K562 (cell line): ENCODE results near the gene HSD17B1. TPM values are rescaled to one million over a fixed set of nuclear protein-coding genes. Genes with fewer than 3 reads are reported as not detected.

Source experiments
- CHD4 ChIP-seq: fragments of 200-600 bp; sonication (generic); IDR thresholded peaks from 3 replicates; pipeline ENCODE4 v1.6.1; 2012; ENCODE audit warnings: low read depth, mild to moderate bottlenecking, mixed read lengths, low read length, inconsistent platforms; ENCODE audit not compliant: insufficient read depth, insufficient replicate concordance, poor library complexity, severe bottlenecking
- FOSL1 ChIP-seq: fragments of 200-800 bp; sonication (Bioruptor generic); conservative IDR thresholded peaks from 2 replicates; pipeline ENCODE4 v1.6.1; 2016; ENCODE audit warnings: missing genetic modification characterization, missing compliant biosample characterization
- HMG20A ChIP-seq: fragments of 450-650 bp; formaldehyde crosslinking; conservative IDR thresholded peaks from 2 replicates; pipeline ENCODE4 v1.4.0; 2020; ENCODE audit warnings: mild to moderate bottlenecking, mixed read lengths
- HMGN3 ChIP-seq: IDR thresholded peaks from 2 replicates; pipeline ENCODE4 v1.6.1; 2011; ENCODE audit warnings: borderline replicate concordance, low read depth, mild to moderate bottlenecking, mixed read lengths, low read length; ENCODE audit not compliant: insufficient read length; ENCODE audit errors: extremely low read depth
- HNRNPH1 ChIP-seq: fragments of 200-400 bp; formaldehyde crosslinking; optimal IDR thresholded peaks from 2 replicates; pipeline ENCODE3; 2017; ENCODE audit warnings: low read depth, mild to moderate bottlenecking, low read length, moderate library complexity
- JUND ChIP-seq, 2 experiments: IDR thresholded peaks; 2 replicates in 1 of 2; 3 replicates in 1 of 2; pipeline ENCODE4 v1.6.1; 2011; ENCODE audit warnings: borderline replicate concordance in 2 of 2, low read depth in 2 of 2, low read length in 2 of 2, improper control_type of control experiment in 1 of 2, missing biosample characterization in 1 of 2, missing genetic modification characterization in 1 of 2, missing genetic modification reagents in 1 of 2
- MNT ChIP-seq, 2 experiments: fragments of 450-650 bp; conservative IDR thresholded peaks; 2 replicates each; pipeline ENCODE4 v1.6.1; 2017; ENCODE audit warnings: mild to moderate bottlenecking in 2 of 2, moderate library complexity in 2 of 2
- MTA2 ChIP-seq: fragments of 450-650 bp; IDR thresholded peaks from 2 replicates; pipeline ENCODE4 v1.6.1; 2016; ENCODE audit warnings: low read depth
- STAT6 ChIP-seq: sonication (generic); formaldehyde crosslinking; IDR thresholded peaks from 2 replicates; pipeline ENCODE4 v1.8.1; 2023; ENCODE audit warnings: mild to moderate bottlenecking, missing genetic modification reagents
- ZNF133 ChIP-seq: fragments of 250-450 bp; sonication (Bioruptor Pico); IDR thresholded peaks from 2 replicates; pipeline ENCODE4 v1.4.0; 2020; ENCODE audit warnings: mild to moderate bottlenecking
- ZNF165 ChIP-seq: fragments of 250-450 bp; sonication (Bioruptor Pico); IDR thresholded peaks from 2 replicates; pipeline ENCODE4 v1.4.0; 2020; ENCODE audit warnings: borderline replicate concordance
- ZNF184 ChIP-seq: sonication (generic); formaldehyde crosslinking; IDR thresholded peaks from 2 replicates; pipeline ENCODE4 v1.5.0; 2020; ENCODE audit warnings: missing genetic modification reagents
- ZNF717 ChIP-seq: fragments of 250-450 bp; sonication (Bioruptor Pico); IDR thresholded peaks from 2 replicates; pipeline ENCODE4 v1.5.0; 2021
- polyA plus RNA-seq, 8 experiments: library from polyadenylated mRNA; depleted of rRNA in 4 of 8; stranded (reverse) in 5 of 8; unstranded in 3 of 8; fragments of >200 nt; fragmentation: Nextera tagmentation in 2 of 8; fragmentation: Illumina TruSeq in 1 of 8; extraction: Ambion mirVana in 2 of 8; extraction: Trizol in 1 of 8; gene quantifications; 2 replicates each; pipeline versions ENCODE4 v1.2.1 to v1.2.3, GENCODE V29; 2011 to 2014; ENCODE audit warnings: inconsistent platforms in 1 of 8, missing spikeins in 1 of 8
- total RNA-seq, 7 experiments: library from RNA; depleted of rRNA in 6 of 7; stranded (reverse); fragments of >200 nt in 6 of 7; fragmentation: Illumina TruSeq in 2 of 7; extraction: Trizol in 2 of 7; gene quantifications; 2 replicates each; pipeline versions ENCODE4 v1.2.1 to v1.2.3, GENCODE V29; 2011 to 2021; ENCODE audit warnings: low replicate concordance in 1 of 7
- TF ChIP-seq, protein P1 (sequence below): fragments of 450-650 bp; IDR thresholded peaks from 2 replicates; pipeline ENCODE4 v1.6.1; 2016; ENCODE audit warnings: borderline replicate concordance
- TF ChIP-seq, protein P2 (sequence below): IDR thresholded peaks from 2 replicates; pipeline ENCODE4 v1.6.1; 2014; ENCODE audit warnings: antibody characterized with exemption
- TF ChIP-seq, protein P3 (sequence below): IDR thresholded peaks from 2 replicates; pipeline ENCODE4 v1.6.1; 2012; ENCODE audit warnings: low read depth, low read length, improper control_type of control experiment, borderline replicate concordance

Gene HSD17B1
- total and polyA plus RNA-seq, 9 of the 15 experiments (the other 6 are each of a cell fraction or from before 2014, with no cell fraction given): 0.55 to 21.1 (median 3.6) TPM

DNA sequence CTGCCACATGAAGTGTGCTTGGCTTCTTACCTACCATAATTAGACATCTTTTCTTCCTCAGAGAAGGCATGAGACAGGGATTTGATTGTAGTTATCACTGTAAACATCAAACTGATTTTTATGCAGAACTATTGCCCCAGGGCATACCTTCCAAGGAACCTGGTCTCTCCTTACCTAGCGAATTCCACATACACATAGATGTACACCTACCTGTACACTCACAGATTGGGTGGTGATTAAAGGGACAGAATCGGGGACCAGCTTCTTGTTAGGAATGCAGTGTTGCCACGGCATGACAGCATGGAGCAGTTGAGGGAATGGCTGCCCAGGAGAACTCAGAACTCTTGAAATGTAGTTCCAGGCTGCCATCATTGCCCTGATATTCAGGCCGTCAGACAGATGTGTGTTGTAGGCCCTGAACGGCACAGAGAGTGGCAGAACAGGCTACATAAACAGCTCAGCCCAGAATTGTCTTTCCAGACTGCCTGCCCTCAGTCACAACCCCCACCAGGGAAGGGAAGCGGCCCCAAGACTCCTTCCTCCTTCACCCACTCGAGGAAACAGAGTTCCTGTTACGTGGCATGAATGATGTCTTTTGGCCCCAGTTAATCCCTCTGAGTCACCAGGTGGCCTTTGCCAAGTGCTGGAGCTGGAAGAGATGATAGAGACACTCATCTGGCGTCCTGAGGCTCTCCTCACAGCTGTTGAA lies 34.5 kb upstream of the HSD17B1 start (continued):
- TF ChIP-seq JUND (IDR thresholded peaks at IDR 0.05; ENCODE audit: borderline replicate concordance, low read depth, low read length) (peak; percentile 84), JUND (tag; IDR thresholded peaks at IDR 0.05; ENCODE audit: borderline replicate concordance, low read depth, low read length) (peak; percentile 84; the same call in 1 of the 3 replicates), FOSL1 (tag) (peak; percentile 95), ZNF717 (no peak), CHD4 (no peak), STAT6 (CRISPR knock-in tag) (no peak), MNT (conservative IDR thresholded peaks at IDR 0.05) (no peak), ZNF133 (CRISPR knock-in tag) (no peak), MTA2 (peak; percentile 30; the same call in 1 of the 2 replicates), HMGN3 (no peak), HNRNPH1 (no peak), ZNF165 (CRISPR knock-in tag) (no peak), ZNF184 (CRISPR knock-in tag) (no peak), HMG20A (CRISPR knock-in tag) (no peak)
- TF ChIP-seq, protein P1, sequence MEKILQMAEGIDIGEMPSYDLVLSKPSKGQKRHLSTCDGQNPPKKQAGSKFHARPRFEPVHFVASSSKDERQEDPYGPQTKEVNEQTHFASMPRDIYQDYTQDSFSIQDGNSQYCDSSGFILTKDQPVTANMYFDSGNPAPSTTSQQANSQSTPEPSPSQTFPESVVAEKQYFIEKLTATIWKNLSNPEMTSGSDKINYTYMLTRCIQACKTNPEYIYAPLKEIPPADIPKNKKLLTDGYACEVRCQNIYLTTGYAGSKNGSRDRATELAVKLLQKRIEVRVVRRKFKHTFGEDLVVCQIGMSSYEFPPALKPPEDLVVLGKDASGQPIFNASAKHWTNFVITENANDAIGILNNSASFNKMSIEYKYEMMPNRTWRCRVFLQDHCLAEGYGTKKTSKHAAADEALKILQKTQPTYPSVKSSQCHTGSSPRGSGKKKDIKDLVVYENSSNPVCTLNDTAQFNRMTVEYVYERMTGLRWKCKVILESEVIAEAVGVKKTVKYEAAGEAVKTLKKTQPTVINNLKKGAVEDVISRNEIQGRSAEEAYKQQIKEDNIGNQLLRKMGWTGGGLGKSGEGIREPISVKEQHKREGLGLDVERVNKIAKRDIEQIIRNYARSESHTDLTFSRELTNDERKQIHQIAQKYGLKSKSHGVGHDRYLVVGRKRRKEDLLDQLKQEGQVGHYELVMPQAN: no peak
- TF ChIP-seq, protein P2, sequence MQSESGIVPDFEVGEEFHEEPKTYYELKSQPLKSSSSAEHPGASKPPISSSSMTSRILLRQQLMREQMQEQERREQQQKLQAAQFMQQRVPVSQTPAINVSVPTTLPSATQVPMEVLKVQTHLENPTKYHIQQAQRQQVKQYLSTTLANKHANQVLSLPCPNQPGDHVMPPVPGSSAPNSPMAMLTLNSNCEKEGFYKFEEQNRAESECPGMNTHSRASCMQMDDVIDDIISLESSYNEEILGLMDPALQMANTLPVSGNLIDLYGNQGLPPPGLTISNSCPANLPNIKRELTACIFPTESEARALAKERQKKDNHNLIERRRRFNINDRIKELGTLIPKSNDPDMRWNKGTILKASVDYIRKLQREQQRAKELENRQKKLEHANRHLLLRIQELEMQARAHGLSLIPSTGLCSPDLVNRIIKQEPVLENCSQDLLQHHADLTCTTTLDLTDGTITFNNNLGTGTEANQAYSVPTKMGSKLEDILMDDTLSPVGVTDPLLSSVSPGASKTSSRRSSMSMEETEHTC: no peak
- TF ChIP-seq, protein P3, sequence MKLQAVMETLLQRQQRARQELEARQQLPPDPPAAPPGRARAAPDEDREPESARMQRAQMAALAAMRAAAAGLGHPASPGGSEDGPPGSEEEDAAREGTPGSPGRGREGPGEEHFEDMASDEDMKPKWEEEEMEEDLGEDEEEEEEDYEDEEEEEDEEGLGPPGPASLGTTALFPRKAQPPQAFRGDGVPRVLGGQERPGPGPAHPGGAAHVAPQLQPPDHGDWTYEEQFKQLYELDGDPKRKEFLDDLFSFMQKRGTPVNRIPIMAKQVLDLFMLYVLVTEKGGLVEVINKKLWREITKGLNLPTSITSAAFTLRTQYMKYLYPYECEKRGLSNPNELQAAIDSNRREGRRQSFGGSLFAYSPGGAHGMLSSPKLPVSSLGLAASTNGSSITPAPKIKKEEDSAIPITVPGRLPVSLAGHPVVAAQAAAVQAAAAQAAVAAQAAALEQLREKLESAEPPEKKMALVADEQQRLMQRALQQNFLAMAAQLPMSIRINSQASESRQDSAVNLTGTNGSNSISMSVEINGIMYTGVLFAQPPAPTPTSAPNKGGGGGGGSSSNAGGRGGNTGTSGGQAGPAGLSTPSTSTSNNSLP: no peak
